Measurements from ENCODE around the gene BANF2.
"Not testable (repeated sequence)": the region's sequence is repeated elsewhere in the genome, so short reads cannot be mapped to it uniquely, and the experiment has no call there.

The BANF2 gene

GRCh38 chr20:17701826-17702225 is 2.1 kb downstream of the BANF2 start:
- H3K9me3 Mint-ChIP-seq = no peaks in the 10 kb centered on the region
- no peaks in the 10 kb centered on the region for H3K4me1 Mint-ChIP-seq
- H3K27me3 Mint-ChIP-seq = peaks cover 5% of the 10 kb centered on the region
- no peak overlapping the region for H3K27ac Mint-ChIP-seq
- no peak overlapping the region for H3K4me3 Mint-ChIP-seq
- DNase-seq (ENCODE audit: low spot score in 2 of 2) (no peak), ATAC-seq (ENCODE audit: low read depth) (no peak)
- H3K36me3 Mint-ChIP-seq = no peaks in the 10 kb centered on the region

GRCh38 chr20:17704589-17705317 is 5.0 kb downstream of the BANF2 start:
- Mint-ChIP-seq H3K27me3 (peaks cover 1% of the 10 kb centered on the region), H3K27ac (no peak overlapping the region), H3K36me3 (no peaks in the 10 kb centered on the region), H3K4me3 (no peak overlapping the region), H3K9me3 (no peaks in the 10 kb centered on the region), H3K4me1 (no peaks in the 10 kb centered on the region)
- no peak for DNase-seq (ENCODE audit: low spot score in 2 of 2)
- no peak for ATAC-seq (ENCODE audit: low read depth)

GRCh38 chr20:17705916-17706315 is 6.2 kb downstream of the BANF2 start:
- H3K27me3 Mint-ChIP-seq = peaks cover 1% of the 10 kb centered on the region
- H3K4me3 Mint-ChIP-seq = no peak overlapping the region
- H3K27ac Mint-ChIP-seq = no peak overlapping the region
- H3K9me3 Mint-ChIP-seq = no peaks in the 10 kb centered on the region
- H3K4me1 Mint-ChIP-seq = no peaks in the 10 kb centered on the region
- DNase-seq (ENCODE audit: low spot score in 2 of 2) = no peak
- H3K36me3 Mint-ChIP-seq = no peaks in the 10 kb centered on the region
- no peak for ATAC-seq (ENCODE audit: low read depth)

- H3K36me3 Mint-ChIP-seq = no peaks in the 10 kb centered on the region
- peaks cover 1% of the 10 kb centered on the region for H3K27me3 Mint-ChIP-seq
- no peak overlapping the region for H3K27ac Mint-ChIP-seq
- H3K4me1 Mint-ChIP-seq = no peaks in the 10 kb centered on the region
- no peaks in the 10 kb centered on the region for H3K9me3 Mint-ChIP-seq
- no peak for DNase-seq (ENCODE audit: low spot score in 2 of 2)
- ATAC-seq (ENCODE audit: low read depth) = no peak
- no peak overlapping the region for H3K4me3 Mint-ChIP-seq
Measured at GRCh38 chr20:17706632-17707031, 6.9 kb downstream of the BANF2 start.

- H3K27ac Mint-ChIP-seq; H3K36me3 Mint-ChIP-seq; H3K27me3 Mint-ChIP-seq; H3K4me1 Mint-ChIP-seq; H3K9me3 Mint-ChIP-seq; H3K4me3 Mint-ChIP-seq; ATAC-seq (ENCODE audit: low read depth); DNase-seq (ENCODE audit: low spot score in 2 of 2): not testable (repeated sequence)
Measured at GRCh38 chr20:17707951-17708350, 8.2 kb downstream of the BANF2 start.

GRCh38 chr20:17708675-17709360 is 9.1 kb downstream of the BANF2 start:
- Mint-ChIP-seq H3K27me3 (peaks cover 9% of the 10 kb centered on the region), H3K36me3 (no peaks in the 10 kb centered on the region), H3K9me3 (no peaks in the 10 kb centered on the region), H3K4me1 (no peaks in the 10 kb centered on the region), H3K27ac (no peak overlapping the region), H3K4me3 (no peak overlapping the region)
- no peak for DNase-seq (ENCODE audit: low spot score in 2 of 2)
- no peak for ATAC-seq (ENCODE audit: low read depth)

GRCh38 chr20:17709361-17710293 is 9.9 kb downstream of the BANF2 start:
- no peaks in the 10 kb centered on the region for H3K36me3 Mint-ChIP-seq

GRCh38 chr20:17710379-17711266 is 10.9 kb downstream of the BANF2 start:
- ATAC-seq (ENCODE audit: low read depth) = no peak
- H3K27me3 Mint-ChIP-seq = peaks cover 9% of the 10 kb centered on the region
- DNase-seq (ENCODE audit: low spot score in 2 of 2) = no peak
- no peak overlapping the region for H3K4me3 Mint-ChIP-seq
- no peaks in the 10 kb centered on the region for H3K36me3 Mint-ChIP-seq
- no peak overlapping the region for H3K27ac Mint-ChIP-seq
- H3K9me3 Mint-ChIP-seq = no peaks in the 10 kb centered on the region
- no peaks in the 10 kb centered on the region for H3K4me1 Mint-ChIP-seq

More at GRCh38 chr20:17709361-17710293, 9.9 kb downstream of the BANF2 start:
- Mint-ChIP-seq H3K9me3 (no peaks in the 10 kb centered on the region), H3K27me3 (peaks cover 9% of the 10 kb centered on the region), H3K4me3 (no peak overlapping the region), H3K27ac (no peak overlapping the region), H3K4me1 (no peaks in the 10 kb centered on the region)
- no peak for ATAC-seq (ENCODE audit: low read depth)
- DNase-seq (ENCODE audit: low spot score in 2 of 2) = no peak

GRCh38 chr20:17711267-17711627 is 11.5 kb downstream of the BANF2 start:
- ATAC-seq (ENCODE audit: low read depth) (no peak), DNase-seq (ENCODE audit: low spot score in 2 of 2) (no peak)
- no peaks in the 10 kb centered on the region for H3K9me3 Mint-ChIP-seq
- no peaks in the 10 kb centered on the region for H3K4me1 Mint-ChIP-seq
- peaks cover 9% of the 10 kb centered on the region for H3K27me3 Mint-ChIP-seq
- no peak overlapping the region for H3K4me3 Mint-ChIP-seq
- H3K27ac Mint-ChIP-seq = no peak overlapping the region
- H3K36me3 Mint-ChIP-seq = no peaks in the 10 kb centered on the region

GRCh38 chr20:17712201-17712600 is 12.4 kb downstream of the BANF2 start:
- H3K27ac Mint-ChIP-seq = no peak overlapping the region
- H3K9me3 Mint-ChIP-seq = no peaks in the 10 kb centered on the region
- ATAC-seq (ENCODE audit: low read depth) = no peak
- H3K27me3 Mint-ChIP-seq = peaks cover 9% of the 10 kb centered on the region
- H3K4me3 Mint-ChIP-seq = no peak overlapping the region
- no peaks in the 10 kb centered on the region for H3K36me3 Mint-ChIP-seq
- no peak for DNase-seq (ENCODE audit: low spot score in 2 of 2)
- no peaks in the 10 kb centered on the region for H3K4me1 Mint-ChIP-seq

- Mint-ChIP-seq H3K4me1 (no peaks in the 10 kb centered on the region), H3K27me3 (peaks cover 9% of the 10 kb centered on the region)
Measured at GRCh38 chr20:17712708-17713107, 12.9 kb downstream of the BANF2 start.

GRCh38 chr20:17714597-17714996 is 14.8 kb downstream of the BANF2 start:
- peaks cover 9% of the 10 kb centered on the region for H3K27me3 Mint-ChIP-seq
- H3K4me3 Mint-ChIP-seq = no peak overlapping the region
- H3K36me3 Mint-ChIP-seq = no peaks in the 10 kb centered on the region
- DNase-seq (ENCODE audit: low spot score in 2 of 2) (no peak), ATAC-seq (ENCODE audit: low read depth) (no peak)
- H3K27ac Mint-ChIP-seq = no peak overlapping the region
- H3K9me3 Mint-ChIP-seq = no peaks in the 10 kb centered on the region
- H3K4me1 Mint-ChIP-seq = no peaks in the 10 kb centered on the region

More at GRCh38 chr20:17712708-17713107, 12.9 kb downstream of the BANF2 start:
- no peak for DNase-seq (ENCODE audit: low spot score in 2 of 2)
- Mint-ChIP-seq H3K36me3 (no peaks in the 10 kb centered on the region), H3K4me3 (no peak overlapping the region), H3K27ac (no peak overlapping the region), H3K9me3 (no peaks in the 10 kb centered on the region)
- no peak for ATAC-seq (ENCODE audit: low read depth)

GRCh38 chr20:17715075-17715474 is 15.3 kb downstream of the BANF2 start:
- no peaks in the 10 kb centered on the region for H3K4me1 Mint-ChIP-seq
- H3K27ac Mint-ChIP-seq = no peak overlapping the region
- H3K4me3 Mint-ChIP-seq = no peak overlapping the region
- H3K9me3 Mint-ChIP-seq = no peaks in the 10 kb centered on the region
- DNase-seq (ENCODE audit: low spot score in 2 of 2) (no peak), ATAC-seq (ENCODE audit: low read depth) (no peak)
- H3K36me3 Mint-ChIP-seq = no peaks in the 10 kb centered on the region
- peaks cover 10% of the 10 kb centered on the region for H3K27me3 Mint-ChIP-seq

All from memory B cell (primary cell).